HEK293T (cell line): ENCODE data around the gene LYPD6B.

Source experiments
- CTCF ChIA-PET: fragments of 350-600 bp; formaldehyde crosslinking; extraction: SDS; loops from one replicate; lab custom pipeline; 2021; ENCODE audit warnings: antibody characterized with exemption, inconsistent platforms; lab: Yijun Ruan, JAX
- POLR2A ChIA-PET: fragments of 350-600 bp; formaldehyde crosslinking; extraction: SDS; loops from one replicate; lab custom pipeline; 2020; ENCODE audit warnings: antibody characterized with exemption, inconsistent platforms; lab: Yijun Ruan, JAX
- DNase-seq: peaks from one replicate; pipeline ENCODE4 v3.0.0; 2012; ENCODE audit warnings: mixed read lengths; ENCODE audit errors: extremely low spot score
- ARNT ChIP-seq: fragments of 450-650 bp; IDR thresholded peaks from 2 replicates; pipeline ENCODE4 v1.6.1; 2017; ENCODE audit warnings: mild to moderate bottlenecking
- BHLHE40 ChIP-seq: fragments of 450-650 bp; IDR thresholded peaks from 2 replicates; pipeline ENCODE4 v1.6.1; 2016; ENCODE audit warnings: mild to moderate bottlenecking, moderate library complexity, borderline replicate concordance
- CTBP1 ChIP-seq: fragments of 450-650 bp; IDR thresholded peaks from 2 replicates; pipeline ENCODE4 v1.6.1; 2016; ENCODE audit warnings: borderline replicate concordance
- ELF4 ChIP-seq: fragments of 450-650 bp; IDR thresholded peaks from 2 replicates; pipeline ENCODE4 v1.6.1; 2017; ENCODE audit warnings: antibody characterized with exemption
- FOXA1 ChIP-seq: fragments of 450-650 bp; IDR thresholded peaks from 2 replicates; pipeline ENCODE4 v1.6.1; 2016; ENCODE audit warnings: mild to moderate bottlenecking
- FOXK2 ChIP-seq: fragments of 450-650 bp; IDR thresholded peaks from 2 replicates; pipeline ENCODE4 v1.6.1; 2016; ENCODE audit warnings: mild to moderate bottlenecking
- FOXM1 ChIP-seq: fragments of 450-650 bp; IDR thresholded peaks from 2 replicates; pipeline ENCODE4 v1.6.1; 2017; ENCODE audit warnings: mild to moderate bottlenecking, borderline replicate concordance
- HDGF ChIP-seq: fragments of 450-650 bp; IDR thresholded peaks from 2 replicates; pipeline ENCODE4 v1.6.1; 2017; ENCODE audit warnings: antibody characterized with exemption, borderline replicate concordance
- L3MBTL2 ChIP-seq: fragments of 450-650 bp; conservative IDR thresholded peaks from 2 replicates; pipeline ENCODE4 v1.6.1; 2016; ENCODE audit warnings: mild to moderate bottlenecking
- LEF1 ChIP-seq: fragments of 450-650 bp; IDR thresholded peaks from 2 replicates; pipeline ENCODE4 v1.6.1; 2017; ENCODE audit warnings: mild to moderate bottlenecking, borderline replicate concordance
- NFRKB ChIP-seq: fragments of 450-650 bp; IDR thresholded peaks from 2 replicates; pipeline ENCODE4 v1.6.1; 2016; ENCODE audit warnings: mild to moderate bottlenecking, moderate library complexity
- SP1 ChIP-seq: fragments of 450-650 bp; IDR thresholded peaks from 2 replicates; pipeline ENCODE4 v1.6.1; 2017
- SUZ12 ChIP-seq: fragments of 450-650 bp; IDR thresholded peaks from 2 replicates; pipeline ENCODE4 v1.6.1; 2016; ENCODE audit warnings: mild to moderate bottlenecking
- TARDBP ChIP-seq: fragments of 450-650 bp; IDR thresholded peaks from 2 replicates; pipeline ENCODE4 v1.6.1; 2016
- ZNF384 ChIP-seq: fragments of 450-650 bp; IDR thresholded peaks from 2 replicates; pipeline ENCODE4 v1.6.1; 2016
- TF ChIP-seq, protein P1 (sequence below): fragments of 450-650 bp; IDR thresholded peaks from 2 replicates; pipeline ENCODE4 v1.6.1; 2016

The LYPD6B gene

DNA sequence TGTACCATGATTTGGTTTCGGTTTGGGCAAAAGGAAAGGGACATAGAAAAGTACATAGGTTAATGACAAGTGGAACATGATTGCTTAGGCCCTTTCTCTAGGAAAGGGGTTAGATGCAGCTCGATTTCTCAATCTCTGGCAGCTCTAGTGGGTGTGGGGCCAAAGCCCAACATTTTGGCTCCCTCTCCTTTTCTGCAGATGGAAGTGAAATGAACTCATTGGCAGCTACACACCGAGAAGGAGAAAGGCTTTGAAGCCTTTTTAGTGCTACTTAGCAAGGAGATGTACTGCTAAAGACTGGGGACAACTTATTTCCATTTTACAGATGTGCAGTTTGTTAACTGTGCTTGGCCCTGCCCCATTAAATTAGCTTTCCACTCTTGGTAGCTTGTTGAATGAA lies 93.8 kb downstream of the LYPD6B start:
- TF ChIP-seq ARNT (no peak), NFRKB (no peak), LEF1 (no peak), FOXK2 (no peak), ELF4 (no peak), L3MBTL2 (no peak), ZNF384 (no peak), SUZ12 (no peak), TARDBP (no peak), CTBP1 (no peak), FOXM1 (no peak), HDGF (no peak), FOXA1 (no peak), SP1 (no peak), BHLHE40 (no peak)
- TF ChIP-seq, protein P1, sequence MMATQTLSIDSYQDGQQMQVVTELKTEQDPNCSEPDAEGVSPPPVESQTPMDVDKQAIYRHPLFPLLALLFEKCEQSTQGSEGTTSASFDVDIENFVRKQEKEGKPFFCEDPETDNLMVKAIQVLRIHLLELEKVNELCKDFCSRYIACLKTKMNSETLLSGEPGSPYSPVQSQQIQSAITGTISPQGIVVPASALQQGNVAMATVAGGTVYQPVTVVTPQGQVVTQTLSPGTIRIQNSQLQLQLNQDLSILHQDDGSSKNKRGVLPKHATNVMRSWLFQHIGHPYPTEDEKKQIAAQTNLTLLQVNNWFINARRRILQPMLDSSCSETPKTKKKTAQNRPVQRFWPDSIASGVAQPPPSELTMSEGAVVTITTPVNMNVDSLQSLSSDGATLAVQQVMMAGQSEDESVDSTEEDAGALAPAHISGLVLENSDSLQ = no peak
- no peak for DNase-seq
- POLR2A ChIA-PET = no interaction called here
- CTCF ChIA-PET = no interaction called here

GRCh38 chr2:149132901-149133300 lies 94.4 kb downstream of the LYPD6B start:
- ChIA-PET CTCF (no interaction called here), POLR2A (no interaction called here)
- TF ChIP-seq SP1 (no peak), FOXM1 (no peak), SUZ12 (no peak), TARDBP (no peak), ELF4 (no peak), CTBP1 (no peak), L3MBTL2 (no peak), FOXK2 (no peak), HDGF (no peak), ZNF384 (no peak), BHLHE40 (no peak), ARNT (no peak), LEF1 (no peak), FOXA1 (no peak), NFRKB (no peak)
- TF ChIP-seq, protein P1 = no peak
- no peak for DNase-seq

DNA sequence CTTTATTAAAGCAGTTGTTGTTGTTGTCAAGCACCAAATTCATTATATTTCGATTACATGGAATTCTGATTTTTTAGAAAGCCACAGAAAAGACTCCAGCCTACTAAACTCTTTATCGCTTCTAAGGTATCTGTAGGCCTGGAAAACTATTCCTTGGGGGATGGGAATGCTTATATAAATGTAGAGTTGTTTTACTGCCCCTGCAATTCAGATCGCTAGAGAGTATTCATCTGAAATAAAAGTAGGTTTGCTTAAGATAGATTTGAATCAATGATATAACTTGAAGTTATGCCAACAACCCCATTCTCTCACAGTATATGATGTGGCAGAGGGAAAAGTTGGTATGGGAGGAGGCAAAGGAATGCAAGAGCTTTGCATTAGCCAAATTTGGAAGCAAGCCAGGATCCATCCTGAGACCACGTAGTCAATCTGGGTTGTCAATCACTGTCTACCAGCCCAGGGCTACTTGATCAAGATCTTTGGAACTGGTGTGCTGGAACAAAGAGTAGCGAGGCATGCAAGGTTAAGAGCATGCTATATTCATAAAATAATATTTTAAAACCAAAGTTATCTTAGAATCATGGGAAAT lies 95.9 kb downstream of the LYPD6B start:
- ChIA-PET POLR2A (no interaction called here), CTCF (no interaction called here)
- DNase-seq = no peak
- TF ChIP-seq, protein P1 = 0 out of 2 replicates have a peak, but pooled peaks have one; percentile 34
- no peak for TF ChIP-seq L3MBTL2
- TF ChIP-seq FOXK2 = no peak

DNA sequence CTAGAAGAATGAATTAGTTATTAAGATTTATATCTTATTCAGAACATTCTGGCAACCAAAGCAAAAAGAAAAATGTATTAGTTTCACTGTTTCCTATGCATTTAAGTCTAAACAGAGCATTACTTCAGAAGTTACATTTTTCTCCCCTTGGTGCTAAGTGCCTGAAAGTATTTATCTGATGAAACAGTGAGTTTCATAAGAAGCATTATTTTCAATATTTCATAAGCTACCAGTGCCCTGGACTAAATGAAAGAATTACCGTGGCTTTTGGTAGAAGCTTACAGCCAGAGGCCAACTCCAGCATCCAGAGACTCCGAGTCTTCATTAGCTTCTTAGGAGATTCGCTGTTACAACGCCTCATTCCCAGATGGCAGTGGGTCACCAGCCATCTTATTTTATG lies 97.6 kb downstream of the LYPD6B start:
- DNase-seq = no peak
- TF ChIP-seq SP1 (no peak), FOXM1 (no peak), TARDBP (no peak), FOXA1 (no peak), L3MBTL2 (no peak), HDGF (no peak), CTBP1 (no peak), ZNF384 (no peak), ARNT (no peak), BHLHE40 (no peak), ELF4 (no peak), FOXK2 (no peak), NFRKB (no peak), SUZ12 (no peak), LEF1 (no peak)
- TF ChIP-seq, protein P1 = no peak
- ChIA-PET POLR2A (no interaction called here), CTCF (no interaction called here)

GRCh38 chr2:149141046-149141445 lies 102.5 kb downstream of the LYPD6B start:
- CTCF ChIA-PET = no interaction called here
- DNase-seq = no peak
- TF ChIP-seq SP1 = no peak
- POLR2A ChIA-PET = no interaction called here

- no peak for DNase-seq
- CTCF ChIA-PET = no interaction called here
- TF ChIP-seq NFRKB (no peak), SUZ12 (no peak), ZNF384 (no peak), BHLHE40 (no peak), FOXA1 (no peak), HDGF (no peak), ELF4 (no peak), TARDBP (no peak), SP1 (no peak), LEF1 (no peak), ARNT (no peak), L3MBTL2 (no peak), FOXM1 (no peak), CTBP1 (no peak), FOXK2 (no peak)
- TF ChIP-seq, protein P1 = no peak
- POLR2A ChIA-PET = no interaction called here
Measured at GRCh38 chr2:149143734-149144133, 105.2 kb downstream of the LYPD6B start.
